RKO (cell line): ENCODE results near the gene HYDIN.
"Not testable (repeated sequence)": the region's sequence is repeated elsewhere in the genome, so short reads cannot be mapped to it uniquely, and the experiment has no call there.

Source experiments
- DNase-seq: peaks from one replicate; pipeline ENCODE4 v3.0.0-alpha.2; 2016; ENCODE audit warnings: low spot score

The HYDIN gene

GRCh38 chr16:70992511-70992910, 238.0 kb downstream of the HYDIN start:
- not testable (repeated sequence) for DNase-seq

- not testable (repeated sequence) for DNase-seq
These were observed 243.4 kb downstream of the HYDIN start for GRCh38 chr16:70987019-70987715.

- DNase-seq, result not testable (repeated sequence)
These were observed 245.8 kb downstream of the HYDIN start for GRCh38 chr16:70984675-70985074.

GRCh38 chr16:70968332-70968731, 262.2 kb downstream of the HYDIN start:
- DNase-seq, result not testable (repeated sequence)

- DNase-seq, result not testable (repeated sequence)
These were observed 270.4 kb downstream of the HYDIN start for GRCh38 chr16:70960169-70960568.

GRCh38 chr16:70954922-70955321, 275.6 kb downstream of the HYDIN start:
- DNase-seq, result not testable (repeated sequence)

GRCh38 chr16:70953824-70954223, 276.7 kb downstream of the HYDIN start:
- not testable (repeated sequence) for DNase-seq

GRCh38 chr16:70943551-70943950, 287.0 kb downstream of the HYDIN start:
- not testable (repeated sequence) for DNase-seq

GRCh38 chr16:70939690-70940359, 290.7 kb downstream of the HYDIN start:
- DNase-seq, result not testable (repeated sequence)

GRCh38 chr16:70936781-70937525, 293.6 kb downstream of the HYDIN start:
- not testable (repeated sequence) for DNase-seq

- not testable (repeated sequence) for DNase-seq
These were observed 295.2 kb downstream of the HYDIN start for GRCh38 chr16:70935325-70935724.

GRCh38 chr16:70933746-70934145, 296.8 kb downstream of the HYDIN start:
- not testable (repeated sequence) for DNase-seq

GRCh38 chr16:70930757-70931156, 299.8 kb downstream of the HYDIN start:
- not testable (repeated sequence) for DNase-seq

GRCh38 chr16:70922164-70922563, 308.4 kb downstream of the HYDIN start:
- not testable (repeated sequence) for DNase-seq

GRCh38 chr16:70920661-70921060, 309.9 kb downstream of the HYDIN start:
- DNase-seq, result not testable (repeated sequence)

GRCh38 chr16:70888208-70888607, 342.3 kb downstream of the HYDIN start:
- not testable (repeated sequence) for DNase-seq

- DNase-seq, result not testable (repeated sequence)
These were observed 345.9 kb downstream of the HYDIN start for GRCh38 chr16:70884652-70885051.

- DNase-seq, result not testable (repeated sequence)
These were observed 348.2 kb downstream of the HYDIN start for GRCh38 chr16:70882311-70882710.

- not testable (repeated sequence) for DNase-seq
These were observed 352.6 kb downstream of the HYDIN start for GRCh38 chr16:70877895-70878294.

- not testable (repeated sequence) for DNase-seq
These were observed 354.1 kb downstream of the HYDIN start for GRCh38 chr16:70876442-70876841.

- not testable (repeated sequence) for DNase-seq
These were observed 365.8 kb downstream of the HYDIN start for GRCh38 chr16:70864698-70865097.

GRCh38 chr16:70861996-70862395, 368.5 kb downstream of the HYDIN start:
- DNase-seq, result not testable (repeated sequence)
